SU-DHL-6 (cell line): ENCODE results near the gene RPS26.

Source experiments
- CTCF ChIP-seq: fragments of 200-600 bp; sonication (generic); IDR thresholded peaks from one replicate; pipeline ENCODE4 v1.5.1; 2017; ENCODE audit warnings: antibody characterized with exemption, mild to moderate bottlenecking, low read length, moderate library complexity; ENCODE audit not compliant: insufficient read depth, poor library complexity, severe bottlenecking
- EZH2phosphoT487 ChIP-seq: fragments of 200-600 bp; sonication (generic), shearing (Covaris generic); conservative IDR thresholded peaks from 2 replicates; pipeline ENCODE4 v1.6.1; 2018; ENCODE audit warnings: mild to moderate bottlenecking, antibody characterized with exemption, low read length, moderate library complexity, mixed read lengths

GRCh38 chr12:56079723-56080555, 38.2 kb downstream of the RPS26 start, which contains the start of gene ERBB3:
- TF ChIP-seq CTCF (no peak), EZH2phosphoT487 (no peak)
